ENCODE results near the gene KIRREL3.

Gene KIRREL3

GRCh38 chr11:126461096-126461440 lies 539.5 kb downstream of the KIRREL3 start:
- Histone ChIP-seq H3K4me1 (ENCODE audit: control insufficient read depth, insufficient read depth, low read length) (no peaks in the 10 kb centered on the region), H3K4me3 (ENCODE audit: low read length) (no peak overlapping the region), H3K9ac (ENCODE audit: low read length) (no peak overlapping the region), H3K27me3 (ENCODE audit: control insufficient read depth, insufficient read depth, low read length) (no peaks in the 10 kb centered on the region), H3K36me3 (ENCODE audit: control insufficient read depth, insufficient read depth, low read length) (no peaks in the 10 kb centered on the region), H3K27ac (ENCODE audit: low read depth, low read length) (no peak overlapping the region)

- Histone ChIP-seq H3K4me3 (ENCODE audit: low read length) (no peak overlapping the region), H3K4me1 (ENCODE audit: control insufficient read depth, insufficient read depth, low read length) (no peaks in the 10 kb centered on the region), H3K27ac (ENCODE audit: low read depth, low read length) (no peak overlapping the region), H3K9ac (ENCODE audit: low read length) (no peak overlapping the region), H3K27me3 (ENCODE audit: control insufficient read depth, insufficient read depth, low read length) (no peaks in the 10 kb centered on the region), H3K36me3 (ENCODE audit: control insufficient read depth, insufficient read depth, low read length) (no peaks in the 10 kb centered on the region)
These were observed 540.0 kb downstream of the KIRREL3 start for GRCh38 chr11:126460417-126461095.

- no peaks in the 10 kb centered on the region for H3K36me3 ChIP-seq (ENCODE audit: control insufficient read depth, insufficient read depth, low read length)
- H3K4me1 ChIP-seq (ENCODE audit: control insufficient read depth, insufficient read depth, low read length), result no peaks in the 10 kb centered on the region
- no peak overlapping the region for H3K27ac ChIP-seq (ENCODE audit: low read depth, low read length)
- no peak overlapping the region for H3K9ac ChIP-seq (ENCODE audit: low read length)
- H3K27me3 ChIP-seq (ENCODE audit: control insufficient read depth, insufficient read depth, low read length), result no peaks in the 10 kb centered on the region
- no peak overlapping the region for H3K4me3 ChIP-seq (ENCODE audit: low read length)
These were observed 540.8 kb downstream of the KIRREL3 start for GRCh38 chr11:126459691-126460281.

- Histone ChIP-seq H3K4me1 (ENCODE audit: control insufficient read depth, insufficient read depth, low read length) (no peaks in the 10 kb centered on the region), H3K27ac (ENCODE audit: low read depth, low read length) (no peak overlapping the region), H3K4me3 (ENCODE audit: low read length) (no peak overlapping the region), H3K9ac (ENCODE audit: low read length) (no peak overlapping the region), H3K36me3 (ENCODE audit: control insufficient read depth, insufficient read depth, low read length) (no peaks in the 10 kb centered on the region), H3K27me3 (ENCODE audit: control insufficient read depth, insufficient read depth, low read length) (peaks cover 2% of the 10 kb centered on the region)
These were observed 542.8 kb downstream of the KIRREL3 start for GRCh38 chr11:126457817-126458216.

- Histone ChIP-seq H3K27me3 (ENCODE audit: control insufficient read depth, insufficient read depth, low read length) (peaks cover 2% of the 10 kb centered on the region), H3K27ac (ENCODE audit: low read depth, low read length) (no peak overlapping the region), H3K36me3 (ENCODE audit: control insufficient read depth, insufficient read depth, low read length) (no peaks in the 10 kb centered on the region), H3K4me3 (ENCODE audit: low read length) (no peak overlapping the region), H3K9ac (ENCODE audit: low read length) (no peak overlapping the region), H3K4me1 (ENCODE audit: control insufficient read depth, insufficient read depth, low read length) (no peaks in the 10 kb centered on the region)
These were observed 543.6 kb downstream of the KIRREL3 start for GRCh38 chr11:126456783-126457542.

GRCh38 chr11:126456089-126456488 lies 544.5 kb downstream of the KIRREL3 start:
- Histone ChIP-seq H3K36me3 (ENCODE audit: control insufficient read depth, insufficient read depth, low read length) (no peaks in the 10 kb centered on the region), H3K9ac (ENCODE audit: low read length) (no peak overlapping the region), H3K27me3 (ENCODE audit: control insufficient read depth, insufficient read depth, low read length) (peaks cover 2% of the 10 kb centered on the region), H3K4me1 (ENCODE audit: control insufficient read depth, insufficient read depth, low read length) (no peaks in the 10 kb centered on the region), H3K4me3 (ENCODE audit: low read length) (no peak overlapping the region), H3K27ac (ENCODE audit: low read depth, low read length) (no peak overlapping the region)

- no peak overlapping the region for H3K27ac ChIP-seq (ENCODE audit: low read depth, low read length)
- H3K36me3 ChIP-seq (ENCODE audit: control insufficient read depth, insufficient read depth, low read length), result no peaks in the 10 kb centered on the region
- no peak overlapping the region for H3K4me3 ChIP-seq (ENCODE audit: low read length)
- peaks cover 2% of the 10 kb centered on the region for H3K27me3 ChIP-seq (ENCODE audit: control insufficient read depth, insufficient read depth, low read length)
- H3K4me1 ChIP-seq (ENCODE audit: control insufficient read depth, insufficient read depth, low read length), result no peaks in the 10 kb centered on the region
- H3K9ac ChIP-seq (ENCODE audit: low read length), result no peak overlapping the region
These were observed 548.1 kb downstream of the KIRREL3 start for GRCh38 chr11:126452241-126453101.

- Histone ChIP-seq H3K4me3 (ENCODE audit: low read length) (no peak overlapping the region), H3K4me1 (ENCODE audit: control insufficient read depth, insufficient read depth, low read length) (no peaks in the 10 kb centered on the region), H3K27me3 (ENCODE audit: control insufficient read depth, insufficient read depth, low read length) (peaks cover 2% of the 10 kb centered on the region), H3K36me3 (ENCODE audit: control insufficient read depth, insufficient read depth, low read length) (no peaks in the 10 kb centered on the region), H3K27ac (ENCODE audit: low read depth, low read length) (no peak overlapping the region), H3K9ac (ENCODE audit: low read length) (no peak overlapping the region)
These were observed 549.3 kb downstream of the KIRREL3 start for GRCh38 chr11:126451211-126451802.

- H3K9ac ChIP-seq (ENCODE audit: low read length), result no peak overlapping the region
- H3K36me3 ChIP-seq (ENCODE audit: control insufficient read depth, insufficient read depth, low read length), result no peaks in the 10 kb centered on the region
- H3K4me1 ChIP-seq (ENCODE audit: control insufficient read depth, insufficient read depth, low read length), result no peaks in the 10 kb centered on the region
- no peak overlapping the region for H3K27ac ChIP-seq (ENCODE audit: low read depth, low read length)
- H3K4me3 ChIP-seq (ENCODE audit: low read length), result no peak overlapping the region
- H3K27me3 ChIP-seq (ENCODE audit: control insufficient read depth, insufficient read depth, low read length), result peaks cover 2% of the 10 kb centered on the region
These were observed 549.8 kb downstream of the KIRREL3 start for GRCh38 chr11:126450806-126451205.

GRCh38 chr11:126450198-126450597 lies 550.4 kb downstream of the KIRREL3 start:
- Histone ChIP-seq H3K27ac (ENCODE audit: low read depth, low read length) (no peak overlapping the region), H3K4me3 (ENCODE audit: low read length) (no peak overlapping the region), H3K27me3 (ENCODE audit: control insufficient read depth, insufficient read depth, low read length) (peaks cover 2% of the 10 kb centered on the region), H3K9ac (ENCODE audit: low read length) (no peak overlapping the region), H3K4me1 (ENCODE audit: control insufficient read depth, insufficient read depth, low read length) (no peaks in the 10 kb centered on the region), H3K36me3 (ENCODE audit: control insufficient read depth, insufficient read depth, low read length) (no peaks in the 10 kb centered on the region)

- no peak overlapping the region for H3K27ac ChIP-seq (ENCODE audit: low read depth, low read length)
- H3K36me3 ChIP-seq (ENCODE audit: control insufficient read depth, insufficient read depth, low read length), result no peaks in the 10 kb centered on the region
- H3K4me3 ChIP-seq (ENCODE audit: low read length), result no peak overlapping the region
- no peak overlapping the region for H3K9ac ChIP-seq (ENCODE audit: low read length)
- no peaks in the 10 kb centered on the region for H3K4me1 ChIP-seq (ENCODE audit: control insufficient read depth, insufficient read depth, low read length)
- no peaks in the 10 kb centered on the region for H3K27me3 ChIP-seq (ENCODE audit: control insufficient read depth, insufficient read depth, low read length)
These were observed 554.0 kb downstream of the KIRREL3 start for GRCh38 chr11:126446581-126446980.

- Histone ChIP-seq H3K9ac (ENCODE audit: low read length) (no peak overlapping the region), H3K27ac (ENCODE audit: low read depth, low read length) (no peak overlapping the region), H3K4me1 (ENCODE audit: control insufficient read depth, insufficient read depth, low read length) (no peaks in the 10 kb centered on the region), H3K4me3 (ENCODE audit: low read length) (no peak overlapping the region), H3K36me3 (ENCODE audit: control insufficient read depth, insufficient read depth, low read length) (no peaks in the 10 kb centered on the region), H3K27me3 (ENCODE audit: control insufficient read depth, insufficient read depth, low read length) (no peaks in the 10 kb centered on the region)
These were observed 556.5 kb downstream of the KIRREL3 start for GRCh38 chr11:126444072-126444471.

All from rectal smooth muscle tissue (tissue), 1 donor.